ENCODE results near the gene DDRGK1.

GRCh38 chr20:3162080-3162611 is 42.3 kb downstream of the DDRGK1 start:
- TF ChIP-seq POLR2A (IDR thresholded peaks at IDR 0.05) (no peak), POLR2AphosphoS5 (IDR thresholded peaks at IDR 0.05; ENCODE audit: insufficient read depth in 1 of 2, low read depth in 1 of 2) (no peak)
- TF ChIP-seq, protein P1, sequence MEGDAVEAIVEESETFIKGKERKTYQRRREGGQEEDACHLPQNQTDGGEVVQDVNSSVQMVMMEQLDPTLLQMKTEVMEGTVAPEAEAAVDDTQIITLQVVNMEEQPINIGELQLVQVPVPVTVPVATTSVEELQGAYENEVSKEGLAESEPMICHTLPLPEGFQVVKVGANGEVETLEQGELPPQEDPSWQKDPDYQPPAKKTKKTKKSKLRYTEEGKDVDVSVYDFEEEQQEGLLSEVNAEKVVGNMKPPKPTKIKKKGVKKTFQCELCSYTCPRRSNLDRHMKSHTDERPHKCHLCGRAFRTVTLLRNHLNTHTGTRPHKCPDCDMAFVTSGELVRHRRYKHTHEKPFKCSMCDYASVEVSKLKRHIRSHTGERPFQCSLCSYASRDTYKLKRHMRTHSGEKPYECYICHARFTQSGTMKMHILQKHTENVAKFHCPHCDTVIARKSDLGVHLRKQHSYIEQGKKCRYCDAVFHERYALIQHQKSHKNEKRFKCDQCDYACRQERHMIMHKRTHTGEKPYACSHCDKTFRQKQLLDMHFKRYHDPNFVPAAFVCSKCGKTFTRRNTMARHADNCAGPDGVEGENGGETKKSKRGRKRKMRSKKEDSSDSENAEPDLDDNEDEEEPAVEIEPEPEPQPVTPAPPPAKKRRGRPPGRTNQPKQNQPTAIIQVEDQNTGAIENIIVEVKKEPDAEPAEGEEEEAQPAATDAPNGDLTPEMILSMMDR (IDR thresholded peaks at IDR 0.05) = no peak

Data from vagina (tissue), 2 donors.